NT2/D1 (cell line): ENCODE results near the gene CELF2.

Experiments used
- SUZ12 ChIP-seq: IDR thresholded peaks from 2 replicates; pipeline ENCODE4 v1.6.1; 2011; ENCODE audit not compliant: insufficient read length, insufficient read depth; ENCODE audit errors: extremely low read depth
- YY1 ChIP-seq: IDR thresholded peaks from 2 replicates; pipeline ENCODE4 v1.6.1; 2011; ENCODE audit not compliant: insufficient read length, insufficient read depth

DNA sequence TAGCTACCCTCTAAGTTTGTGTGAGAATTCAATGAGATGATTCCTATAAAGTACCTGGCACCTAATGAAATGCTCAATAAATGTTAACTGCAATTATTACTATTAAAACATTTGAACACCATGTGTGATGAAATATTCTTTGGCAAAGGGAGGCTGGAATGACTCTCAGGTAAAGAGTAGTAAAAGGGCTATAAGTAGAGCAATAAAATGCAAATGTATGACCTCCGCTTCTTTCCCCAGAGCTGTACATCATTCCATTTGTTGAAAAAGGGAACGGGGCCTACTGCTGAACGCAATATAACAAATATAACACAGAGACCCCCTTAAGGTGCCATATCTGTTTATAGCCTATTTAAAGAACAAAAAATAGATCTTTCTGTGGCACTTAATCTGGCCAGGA is 27.8 kb downstream of the CELF2 start:
- TF ChIP-seq SUZ12: no peak
- no peak for TF ChIP-seq YY1
